PC-3 (cell line): ENCODE data around the gene EEF1A2. TPM values are rescaled to one million over a fixed set of nuclear protein-coding genes. Genes with fewer than 3 reads are reported as not detected.

Source experiments
- ATAC-seq: fragments of 200-7000 bp; cut with Tn5 transposase; 2 replicates; pipeline ENCODE4 v1.9.1; 2020; ENCODE audit warnings: mild to moderate bottlenecking, moderate library complexity
- BruUV-seq: library from RNA; stranded (reverse); fragments of 400-500 nt; replicated peaks from 2 replicates; lab custom pipeline; 2021; lab: Mats Ljungman, UMichigan
- CTCF ChIA-PET: fragments of 300-600 bp; sonication (Branson Sonifier 250); formaldehyde crosslinking; loops from one replicate; lab custom pipeline; 2022; ENCODE audit warnings: antibody characterized with exemption; lab: Charles Lee
- POLR2A ChIA-PET: fragments of 300-600 bp; sonication (Branson Sonifier 250); formaldehyde crosslinking; loops from one replicate; lab custom pipeline; 2022; ENCODE audit warnings: antibody characterized with exemption; ENCODE audit not compliant: unreplicated experiment; lab: Charles Lee
- DNase-seq: peaks from one replicate; pipeline ENCODE4 v3.0.0-alpha.2; 2015
- H2AFZ ChIP-seq: fragments of 300-600 bp; sonication (generic); 2 replicates; pipeline ENCODE4 v1.6.0; 2016; ENCODE audit warnings: antibody characterized with exemption, low read length
- H3F3A ChIP-seq: fragments of 300-600 bp; sonication (generic); one replicate; pipeline ENCODE4 v1.6.0; 2017; ENCODE audit warnings: antibody characterized with exemption, low read length, control low read depth, mild to moderate bottlenecking; ENCODE audit not compliant: unreplicated experiment
- H3K27ac ChIP-seq: fragments of 300-600 bp; sonication (generic); 2 replicates; pipeline ENCODE4 v1.5.1; 2016; ENCODE audit warnings: mild to moderate bottlenecking, low read length
- H3K27me3 ChIP-seq: fragments of 300-600 bp; sonication (generic); 2 replicates; pipeline ENCODE4 v1.6.1; 2016; ENCODE audit warnings: low read length, mixed read lengths
- H3K36me3 ChIP-seq: fragments of 300-600 bp; sonication (generic); 2 replicates; pipeline ENCODE4 v1.6.1; 2016; ENCODE audit warnings: low read depth, mixed run types, low read length, mixed read lengths
- H3K4me1 ChIP-seq: fragments of 300-600 bp; sonication (generic); 2 replicates; pipeline ENCODE4 v1.5.1; 2016; ENCODE audit warnings: low read length; ENCODE audit not compliant: insufficient read depth
- H3K4me2 ChIP-seq: fragments of 300-600 bp; sonication (generic); 2 replicates; pipeline ENCODE4 v1.6.0; 2016; ENCODE audit warnings: low read length
- H3K4me3 ChIP-seq: fragments of 300-600 bp; sonication (generic); 2 replicates; pipeline ENCODE4 v1.5.1; 2016; ENCODE audit warnings: mild to moderate bottlenecking, low read length, mixed read lengths
- H3K79me2 ChIP-seq: fragments of 300-600 bp; sonication (generic); 2 replicates; pipeline ENCODE4 v1.6.1; 2017; ENCODE audit warnings: low read length, mixed read lengths
- H3K9ac ChIP-seq: fragments of 300-600 bp; sonication (generic); 2 replicates; pipeline ENCODE4 v1.6.0; 2016; ENCODE audit warnings: mild to moderate bottlenecking, low read length
- H3K9me2 ChIP-seq: fragments of 300-600 bp; sonication (generic); replicated peaks from 2 replicates; pipeline ENCODE4 v1.6.1; 2016; ENCODE audit warnings: mixed run types, low read length, mixed read lengths
- H3K9me3 ChIP-seq: fragments of 300-600 bp; sonication (generic); 2 replicates; pipeline ENCODE4 v1.6.1; 2016; ENCODE audit warnings: low read length, mixed read lengths
- H4K20me1 ChIP-seq: fragments of 300-600 bp; sonication (generic); 2 replicates; pipeline ENCODE4 v1.6.1; 2016; ENCODE audit warnings: low read length, mixed read lengths
- EZH2 ChIP-seq: fragments of 300-600 bp; sonication (generic); IDR thresholded peaks from one replicate; pipeline ENCODE4 v1.6.1; 2017; ENCODE audit warnings: antibody characterized with exemption, mild to moderate bottlenecking, low read length; ENCODE audit not compliant: unreplicated experiment
- EZH2phosphoT487 ChIP-seq: fragments of 300-600 bp; sonication (generic); IDR thresholded peaks from 2 replicates; pipeline ENCODE4 v1.6.1; 2018; ENCODE audit warnings: mild to moderate bottlenecking, antibody characterized with exemption, low read length, borderline replicate concordance
- intact Hi-C: fragments of 100-400 bp; cut with micrococcal nuclease; formaldehyde crosslinking; loops from 2 replicates; pipeline ENCODE4 v1.9.0; 2023
- total RNA-seq: library from RNA; depleted of rRNA; stranded (reverse); fragments of >200 nt; gene quantifications from 2 replicates; pipeline ENCODE4 v1.2.3, GENCODE V29; 2014
- TF ChIP-seq, protein P1 (sequence below): fragments of 300-600 bp; sonication (generic); conservative IDR thresholded peaks from 2 replicates; pipeline ENCODE4 v1.5.1; 2017; ENCODE audit warnings: antibody characterized with exemption, low read depth, mild to moderate bottlenecking, low read length

EEF1A2 gene
- total RNA-seq, 1 experiment from 2014 or later = 463 TPM

DNA sequence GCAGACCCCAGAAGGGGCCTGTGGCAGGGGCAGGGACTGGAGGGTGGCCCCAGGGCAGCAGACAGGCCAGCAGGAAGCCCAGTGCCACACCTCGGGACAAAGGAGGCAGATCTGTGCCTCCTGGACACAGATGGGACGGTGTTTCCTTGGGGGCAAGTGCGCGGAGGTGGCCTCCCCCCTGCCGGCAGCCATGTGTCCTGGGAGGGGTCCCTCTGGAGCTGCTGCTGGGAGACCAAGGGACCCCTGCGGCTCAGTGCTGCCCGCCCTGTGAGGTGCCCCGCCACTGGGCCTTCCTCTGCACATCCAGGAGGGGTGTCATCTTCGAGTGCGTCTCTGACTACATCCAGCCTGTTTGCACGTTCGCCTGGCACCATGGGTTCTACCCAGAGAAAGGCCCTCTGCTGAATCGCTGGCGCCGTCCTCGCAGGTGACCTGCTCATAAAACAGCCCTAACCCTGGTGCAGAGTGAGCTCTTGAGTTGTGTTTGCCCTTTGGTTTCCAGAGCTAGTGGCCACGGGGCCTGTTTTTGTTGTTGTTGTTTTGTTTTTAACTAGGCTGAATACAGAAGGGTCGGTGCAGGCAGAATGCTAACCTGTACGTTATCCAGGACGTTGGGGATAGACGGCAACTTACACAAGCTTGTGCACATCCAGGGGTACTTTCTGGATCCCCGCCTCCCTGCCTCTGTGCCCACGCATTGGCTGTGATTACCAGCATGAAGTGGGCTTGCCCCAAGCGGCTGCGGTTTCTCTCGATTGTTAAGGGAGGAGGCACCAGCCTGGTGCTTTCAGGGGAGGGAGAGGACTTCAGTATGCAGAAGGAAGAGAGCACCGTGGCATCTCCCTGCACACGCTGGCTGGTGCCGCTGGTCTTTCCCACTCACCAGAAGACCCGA, 25.1 kb downstream of the EEF1A2 start:
- no peak overlapping the region for H3K4me3 ChIP-seq
- POLR2A ChIA-PET = no interaction called here

DNA sequence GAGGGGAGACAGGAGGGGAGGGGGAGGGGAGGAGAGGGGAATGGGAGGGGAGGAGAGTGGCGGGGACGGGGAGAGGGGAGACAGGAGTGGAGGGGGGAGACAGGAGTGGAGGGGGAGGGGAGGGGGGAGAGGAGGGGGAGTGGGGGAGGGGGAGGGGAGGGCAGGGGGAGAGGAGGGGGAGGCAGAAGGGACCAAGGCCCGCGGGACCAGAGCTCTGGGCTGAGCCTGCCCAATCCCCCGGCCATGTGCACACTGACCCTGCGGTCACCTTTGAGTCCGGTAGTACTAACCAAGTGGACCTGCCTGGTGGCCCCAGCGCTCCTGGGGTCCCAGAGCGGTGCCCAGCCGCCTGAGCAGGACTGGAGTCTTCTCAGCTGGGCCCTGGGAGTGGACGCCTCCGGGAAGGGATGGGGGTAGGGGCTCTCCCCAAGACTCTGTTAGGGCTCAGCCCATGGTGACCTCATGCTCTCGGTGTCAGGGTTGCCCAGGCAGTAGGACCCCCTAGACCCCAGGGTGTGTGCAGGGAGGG, 26.0 kb downstream of the EEF1A2 start:
- Histone ChIP-seq H3K36me3 (no peaks in the 10 kb centered on the region), H3K27me3 (peaks cover 54% of the 10 kb centered on the region), H3K9me2 (no peaks in the 10 kb centered on the region), H3K9me3 (no peaks in the 10 kb centered on the region), H4K20me1 (no peaks in the 10 kb centered on the region), H3K4me3 (no peak overlapping the region), H3K4me1 (no peaks in the 10 kb centered on the region), H3K9ac (no peak overlapping the region), H3F3A (no peaks in the 10 kb centered on the region), H3K4me2 (no peak overlapping the region), H3K27ac (no peak overlapping the region), H2AFZ (no peak overlapping the region), H3K79me2 (no peaks in the 10 kb centered on the region)
- ChIA-PET CTCF (no interaction called here), POLR2A (no interaction called here)
- intact Hi-C loops = no loop called here
- no TSS peak for BruUV-seq
- TF ChIP-seq EZH2 (no peak), EZH2phosphoT487 (no peak)
- TF ChIP-seq, protein P1, sequence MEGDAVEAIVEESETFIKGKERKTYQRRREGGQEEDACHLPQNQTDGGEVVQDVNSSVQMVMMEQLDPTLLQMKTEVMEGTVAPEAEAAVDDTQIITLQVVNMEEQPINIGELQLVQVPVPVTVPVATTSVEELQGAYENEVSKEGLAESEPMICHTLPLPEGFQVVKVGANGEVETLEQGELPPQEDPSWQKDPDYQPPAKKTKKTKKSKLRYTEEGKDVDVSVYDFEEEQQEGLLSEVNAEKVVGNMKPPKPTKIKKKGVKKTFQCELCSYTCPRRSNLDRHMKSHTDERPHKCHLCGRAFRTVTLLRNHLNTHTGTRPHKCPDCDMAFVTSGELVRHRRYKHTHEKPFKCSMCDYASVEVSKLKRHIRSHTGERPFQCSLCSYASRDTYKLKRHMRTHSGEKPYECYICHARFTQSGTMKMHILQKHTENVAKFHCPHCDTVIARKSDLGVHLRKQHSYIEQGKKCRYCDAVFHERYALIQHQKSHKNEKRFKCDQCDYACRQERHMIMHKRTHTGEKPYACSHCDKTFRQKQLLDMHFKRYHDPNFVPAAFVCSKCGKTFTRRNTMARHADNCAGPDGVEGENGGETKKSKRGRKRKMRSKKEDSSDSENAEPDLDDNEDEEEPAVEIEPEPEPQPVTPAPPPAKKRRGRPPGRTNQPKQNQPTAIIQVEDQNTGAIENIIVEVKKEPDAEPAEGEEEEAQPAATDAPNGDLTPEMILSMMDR = no peak
- DNase-seq = no peak
- no peak for ATAC-seq

More for the DNA sequence above, 25.1 kb downstream of the EEF1A2 start:
- no peaks in the 10 kb centered on the region for H3K4me1 ChIP-seq
- no peak overlapping the region for H2AFZ ChIP-seq
- no peaks in the 10 kb centered on the region for H3K9me2 ChIP-seq
- H3K4me2 ChIP-seq = no peak overlapping the region
- H3F3A ChIP-seq = no peaks in the 10 kb centered on the region
- no peak overlapping the region for H3K27ac ChIP-seq
- H4K20me1 ChIP-seq = no peaks in the 10 kb centered on the region
- intact Hi-C loops = no loop called here
- DNase-seq (no peak), ATAC-seq (no peak)
- no peaks in the 10 kb centered on the region for H3K9me3 ChIP-seq
- no peak overlapping the region for H3K9ac ChIP-seq
- TF ChIP-seq, protein P1 = no peak
- TF ChIP-seq EZH2 = no peak
- TF ChIP-seq EZH2phosphoT487 = no peak
- peaks cover 47% of the 10 kb centered on the region for H3K27me3 ChIP-seq
- CTCF ChIA-PET = no interaction called here
- H3K36me3 ChIP-seq = no peaks in the 10 kb centered on the region
- no TSS peak for BruUV-seq
- no peaks in the 10 kb centered on the region for H3K79me2 ChIP-seq
